Measurements from ENCODE around the gene MRPL23.

MRPL23 gene

GRCh38 chr11:1949302-1949701, 2.2 kb downstream of the MRPL23 start:
- Histone ChIP-seq H3K4me1 (ENCODE audit: control insufficient read depth, insufficient read depth, low read length) (peaks cover under 1% of the 10 kb centered on the region), H3K4me3 (ENCODE audit: low read length) (no peak overlapping the region), H3K9me3 (ENCODE audit: control insufficient read depth, low read length) (no peaks in the 10 kb centered on the region), H3K27me3 (replicated peaks; ENCODE audit: control insufficient read depth, insufficient read depth, low read length) (no peaks in the 10 kb centered on the region), H3K36me3 (ENCODE audit: control insufficient read depth, insufficient read depth, low read length, severe bottlenecking) (no peaks in the 10 kb centered on the region), H3K9ac (ENCODE audit: low read length) (no peak overlapping the region)
- no peak for DNase-seq (ENCODE audit: low read depth)

DNA sequence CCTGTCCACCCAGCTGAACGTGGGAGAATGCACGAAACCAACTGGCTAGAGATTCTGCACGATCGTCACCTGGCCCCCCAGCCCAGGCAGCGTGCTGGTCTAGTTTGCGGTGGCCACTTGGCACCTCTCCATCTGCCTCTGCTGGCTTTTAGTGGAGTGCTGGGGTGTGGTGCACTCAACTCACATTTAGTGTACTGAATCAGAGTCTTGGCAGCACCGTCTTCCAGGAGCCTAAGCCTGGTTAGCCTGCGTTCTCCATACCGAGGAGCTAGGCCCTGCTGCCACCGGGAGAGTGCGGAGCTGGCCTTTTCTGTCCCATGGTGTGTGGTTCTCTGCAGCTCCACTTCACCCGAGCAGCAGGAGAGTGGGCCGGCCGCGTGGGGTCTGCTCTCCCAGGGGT, 2.8 kb downstream of the MRPL23 start:
- Histone ChIP-seq H3K9me3 (ENCODE audit: control insufficient read depth, low read length) (no peaks in the 10 kb centered on the region), H3K4me3 (ENCODE audit: low read length) (no peak overlapping the region), H3K9ac (ENCODE audit: low read length) (no peak overlapping the region), H3K27me3 (replicated peaks; ENCODE audit: control insufficient read depth, insufficient read depth, low read length) (no peaks in the 10 kb centered on the region), H3K36me3 (ENCODE audit: control insufficient read depth, insufficient read depth, low read length, severe bottlenecking) (no peaks in the 10 kb centered on the region), H3K4me1 (ENCODE audit: control insufficient read depth, insufficient read depth, low read length) (no peaks in the 10 kb centered on the region)
- no peak for DNase-seq (ENCODE audit: low read depth)

DNA sequence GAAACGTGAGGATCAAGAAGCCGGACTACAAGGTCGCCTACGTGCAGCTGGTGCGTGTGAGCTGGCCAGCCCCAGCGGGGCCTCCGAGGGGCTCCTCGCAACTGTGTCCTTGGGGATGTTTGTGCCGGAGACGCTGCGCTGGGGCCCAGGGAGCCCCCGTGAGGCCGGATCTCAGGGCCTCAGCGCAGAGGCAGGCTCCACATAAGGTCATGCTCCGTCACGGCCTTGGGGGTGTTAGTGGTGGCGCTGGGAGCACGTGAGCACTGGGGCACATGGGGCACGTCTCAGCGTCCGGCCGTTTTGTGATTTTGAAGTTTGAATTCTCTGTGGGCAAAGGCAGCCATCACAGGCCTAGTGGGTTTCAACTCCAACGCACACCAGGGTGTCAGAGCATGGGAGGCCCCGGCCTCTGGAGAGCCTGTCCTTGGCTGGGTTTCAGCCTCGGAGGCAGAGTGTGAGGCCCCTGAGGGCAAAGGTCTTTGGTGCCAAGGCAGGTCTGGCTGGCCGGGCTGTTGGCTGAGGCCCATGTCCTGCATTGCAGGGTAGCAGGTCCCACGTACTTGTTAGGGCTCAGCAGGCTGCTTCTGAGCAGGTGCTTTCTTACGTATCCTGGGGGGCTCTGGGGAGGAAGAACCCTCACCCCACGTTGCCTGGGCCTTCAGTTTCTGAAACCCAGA, 5.8 kb downstream of the MRPL23 start:
- H3K36me3 ChIP-seq (ENCODE audit: control insufficient read depth, insufficient read depth, low read length, severe bottlenecking): no peaks in the 10 kb centered on the region
- no peak overlapping the region for H3K4me3 ChIP-seq (ENCODE audit: low read length)
- H3K9me3 ChIP-seq (ENCODE audit: control insufficient read depth, low read length): no peaks in the 10 kb centered on the region
- H3K27me3 ChIP-seq (replicated peaks; ENCODE audit: control insufficient read depth, insufficient read depth, low read length): no peaks in the 10 kb centered on the region
- H3K9ac ChIP-seq (ENCODE audit: low read length): no peak overlapping the region
- no peak for DNase-seq (ENCODE audit: low read depth)
- H3K4me1 ChIP-seq (ENCODE audit: control insufficient read depth, insufficient read depth, low read length): no peaks in the 10 kb centered on the region

DNA sequence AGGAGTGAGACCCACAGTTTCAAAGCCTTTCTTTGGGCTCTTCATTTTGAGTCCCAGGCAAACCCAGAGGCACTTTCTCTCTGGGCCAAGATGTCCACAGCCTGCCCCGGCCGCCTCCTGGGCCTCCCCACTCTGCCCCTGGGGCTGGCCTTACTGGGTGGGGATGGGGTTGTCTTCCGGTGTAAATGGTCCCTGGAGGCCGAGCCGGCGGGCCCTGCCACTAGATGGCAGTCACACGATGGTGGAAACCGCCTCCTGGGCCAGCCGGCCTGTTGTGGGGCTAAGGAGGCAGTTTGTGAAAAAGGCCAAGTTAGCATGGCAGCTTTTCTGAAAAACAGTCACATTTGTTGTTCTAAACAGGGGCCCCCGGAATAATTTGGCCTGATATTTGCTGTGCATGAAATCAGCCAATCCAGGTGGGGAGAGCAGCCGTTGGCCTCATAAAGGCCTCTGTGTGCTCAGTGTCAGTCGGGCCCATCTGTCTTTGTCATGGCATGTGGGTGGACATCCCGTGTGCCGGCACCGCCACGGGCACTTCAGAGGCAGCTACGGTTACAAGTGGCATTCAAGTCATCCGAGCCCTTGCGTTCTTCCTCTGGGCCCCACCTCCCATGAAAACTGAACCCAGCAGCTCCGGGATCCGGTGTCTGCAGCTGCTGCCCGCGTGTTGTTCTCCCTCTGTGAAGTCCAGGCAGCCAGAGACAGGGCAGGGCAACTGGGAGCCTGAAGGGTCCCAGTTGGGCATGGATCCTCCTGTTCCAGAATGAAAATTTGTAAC, 6.5 kb downstream of the MRPL23 start:
- Histone ChIP-seq H3K9ac (ENCODE audit: low read length) (no peak overlapping the region), H3K4me1 (ENCODE audit: control insufficient read depth, insufficient read depth, low read length) (no peaks in the 10 kb centered on the region), H3K4me3 (ENCODE audit: low read length) (no peak overlapping the region), H3K9me3 (ENCODE audit: control insufficient read depth, low read length) (no peaks in the 10 kb centered on the region), H3K27me3 (replicated peaks; ENCODE audit: control insufficient read depth, insufficient read depth, low read length) (no peaks in the 10 kb centered on the region), H3K36me3 (ENCODE audit: control insufficient read depth, insufficient read depth, low read length, severe bottlenecking) (no peaks in the 10 kb centered on the region)
- no peak for DNase-seq (ENCODE audit: low read depth)

DNA sequence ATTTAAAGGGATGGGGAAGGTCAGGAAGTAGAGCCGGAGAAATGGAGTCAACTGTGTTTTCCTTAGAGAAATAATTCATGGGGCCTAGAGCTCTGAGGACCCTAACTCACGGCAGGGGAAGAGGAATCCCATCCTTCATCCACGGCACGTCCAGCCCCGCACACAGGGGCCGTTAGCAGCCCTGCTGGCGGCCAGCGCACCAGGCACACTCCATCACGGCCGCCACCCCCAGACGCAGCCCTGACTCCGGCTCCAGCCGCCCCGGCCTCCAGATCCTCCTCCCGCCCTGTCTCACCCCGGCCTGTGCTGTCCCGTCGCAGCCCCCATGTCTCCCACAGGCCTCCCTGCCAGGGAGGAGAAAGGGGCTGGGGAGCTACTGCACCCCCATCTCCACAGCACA, 11.2 kb downstream of the MRPL23 start:
- Histone ChIP-seq H3K36me3 (ENCODE audit: control insufficient read depth, insufficient read depth, low read length, severe bottlenecking) (no peaks in the 10 kb centered on the region), H3K27me3 (replicated peaks; ENCODE audit: control insufficient read depth, insufficient read depth, low read length) (no peaks in the 10 kb centered on the region), H3K9ac (ENCODE audit: low read length) (no peak overlapping the region), H3K9me3 (ENCODE audit: control insufficient read depth, low read length) (no peaks in the 10 kb centered on the region), H3K4me1 (ENCODE audit: control insufficient read depth, insufficient read depth, low read length) (no peaks in the 10 kb centered on the region), H3K4me3 (ENCODE audit: low read length) (no peak overlapping the region)
- DNase-seq (ENCODE audit: low read depth): no peak

DNA sequence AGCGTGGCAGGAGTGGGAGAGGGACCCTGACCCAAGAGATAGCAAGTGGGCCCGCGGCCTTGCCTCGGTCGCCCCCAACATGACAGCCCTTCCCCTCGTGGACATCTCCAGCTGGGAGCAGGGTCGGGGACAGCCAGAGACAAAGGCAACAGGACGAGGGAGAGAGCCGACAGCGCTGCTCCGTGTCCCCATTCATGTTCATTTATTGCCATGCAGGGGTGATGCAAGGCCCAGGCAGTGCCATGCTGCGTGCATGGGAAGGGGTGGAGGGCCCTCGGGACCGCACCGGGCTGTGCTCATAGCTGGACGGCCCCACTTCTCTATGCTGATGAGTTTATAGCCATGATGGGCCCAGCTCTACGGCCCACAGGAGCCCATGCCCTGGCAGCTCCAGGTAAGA, 12.7 kb downstream of the MRPL23 start:
- DNase-seq (ENCODE audit: low read depth): no peak
- Histone ChIP-seq H3K4me1 (ENCODE audit: control insufficient read depth, insufficient read depth, low read length) (no peaks in the 10 kb centered on the region), H3K9me3 (ENCODE audit: control insufficient read depth, low read length) (no peaks in the 10 kb centered on the region), H3K27me3 (replicated peaks; ENCODE audit: control insufficient read depth, insufficient read depth, low read length) (no peaks in the 10 kb centered on the region), H3K9ac (ENCODE audit: low read length) (no peak overlapping the region), H3K4me3 (ENCODE audit: low read length) (no peak overlapping the region), H3K36me3 (ENCODE audit: control insufficient read depth, insufficient read depth, low read length, severe bottlenecking) (no peaks in the 10 kb centered on the region)

DNA sequence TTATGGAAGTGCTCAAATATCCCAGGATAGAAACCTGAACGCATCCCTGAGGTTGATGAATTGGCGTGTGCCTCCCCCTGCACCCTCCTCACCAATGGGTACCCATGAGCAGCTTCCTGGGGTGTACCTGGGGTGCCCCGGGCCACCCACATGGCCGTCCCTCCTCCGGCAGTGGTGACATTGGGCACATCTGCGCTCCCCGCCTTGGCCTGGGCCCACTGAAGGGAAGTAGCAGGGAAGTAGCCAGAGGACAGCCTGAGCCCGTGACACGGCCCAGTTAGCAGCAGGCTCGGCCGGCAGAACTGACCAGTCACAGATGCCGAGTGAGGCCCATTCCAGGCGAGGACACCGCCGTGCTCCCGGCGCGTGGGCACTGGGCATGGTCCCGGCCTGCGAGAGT, 16.7 kb downstream of the MRPL23 start:
- Histone ChIP-seq H3K36me3 (ENCODE audit: control insufficient read depth, insufficient read depth, low read length, severe bottlenecking) (no peaks in the 10 kb centered on the region), H3K9ac (ENCODE audit: low read length) (no peak overlapping the region), H3K27me3 (replicated peaks; ENCODE audit: control insufficient read depth, insufficient read depth, low read length) (no peaks in the 10 kb centered on the region), H3K4me1 (ENCODE audit: control insufficient read depth, insufficient read depth, low read length) (no peaks in the 10 kb centered on the region), H3K9me3 (ENCODE audit: control insufficient read depth, low read length) (no peaks in the 10 kb centered on the region), H3K4me3 (ENCODE audit: low read length) (no peak overlapping the region)
- no peak for DNase-seq (ENCODE audit: low read depth)

- Histone ChIP-seq H3K9ac (ENCODE audit: low read length) (no peak overlapping the region), H3K27me3 (replicated peaks; ENCODE audit: control insufficient read depth, insufficient read depth, low read length) (no peaks in the 10 kb centered on the region), H3K36me3 (ENCODE audit: control insufficient read depth, insufficient read depth, low read length, severe bottlenecking) (no peaks in the 10 kb centered on the region), H3K4me3 (ENCODE audit: low read length) (no peak overlapping the region), H3K9me3 (ENCODE audit: control insufficient read depth, low read length) (no peaks in the 10 kb centered on the region), H3K4me1 (ENCODE audit: control insufficient read depth, insufficient read depth, low read length) (no peaks in the 10 kb centered on the region)
- DNase-seq (ENCODE audit: low read depth): no peak
Measured at GRCh38 chr11:1964348-1964747, 17.2 kb downstream of the MRPL23 start.

GRCh38 chr11:1964955-1965354, 17.8 kb downstream of the MRPL23 start:
- DNase-seq (ENCODE audit: low read depth): no peak
- H3K9me3 ChIP-seq (ENCODE audit: control insufficient read depth, low read length): no peaks in the 10 kb centered on the region
- no peaks in the 10 kb centered on the region for H3K36me3 ChIP-seq (ENCODE audit: control insufficient read depth, insufficient read depth, low read length, severe bottlenecking)
- no peaks in the 10 kb centered on the region for H3K27me3 ChIP-seq (replicated peaks; ENCODE audit: control insufficient read depth, insufficient read depth, low read length)
- H3K9ac ChIP-seq (ENCODE audit: low read length): no peak overlapping the region
- H3K4me1 ChIP-seq (ENCODE audit: control insufficient read depth, insufficient read depth, low read length): no peaks in the 10 kb centered on the region
- H3K4me3 ChIP-seq (ENCODE audit: low read length): no peak overlapping the region

DNA sequence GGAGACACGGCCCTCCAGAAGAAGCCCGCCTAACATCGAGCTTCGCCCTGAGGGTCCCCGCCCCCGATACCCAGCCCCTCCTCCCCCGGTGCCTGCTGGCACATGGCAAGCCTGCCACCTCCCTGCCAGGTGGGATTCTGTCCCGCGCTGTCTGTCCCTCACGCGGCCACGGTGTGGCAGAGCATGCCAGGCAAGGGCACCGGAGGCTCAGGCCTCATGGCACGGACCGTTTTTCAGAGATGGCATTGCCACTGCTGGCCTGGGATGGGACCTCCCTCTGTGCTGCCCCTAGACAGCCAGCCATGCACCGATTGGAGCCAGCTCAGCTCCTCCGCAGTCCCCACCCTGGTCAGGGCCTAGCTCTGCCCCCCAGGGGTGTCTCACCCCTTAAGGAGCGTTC, 19.4 kb downstream of the MRPL23 start:
- H3K27me3 ChIP-seq (replicated peaks; ENCODE audit: control insufficient read depth, insufficient read depth, low read length): no peaks in the 10 kb centered on the region
- no peak for DNase-seq (ENCODE audit: low read depth)
- H3K9ac ChIP-seq (ENCODE audit: low read length): no peak overlapping the region
- no peak overlapping the region for H3K4me3 ChIP-seq (ENCODE audit: low read length)
- no peaks in the 10 kb centered on the region for H3K36me3 ChIP-seq (ENCODE audit: control insufficient read depth, insufficient read depth, low read length, severe bottlenecking)
- no peaks in the 10 kb centered on the region for H3K9me3 ChIP-seq (ENCODE audit: control insufficient read depth, low read length)
- no peaks in the 10 kb centered on the region for H3K4me1 ChIP-seq (ENCODE audit: control insufficient read depth, insufficient read depth, low read length)

- Histone ChIP-seq H3K9ac (ENCODE audit: low read length) (no peak overlapping the region), H3K36me3 (ENCODE audit: control insufficient read depth, insufficient read depth, low read length, severe bottlenecking) (no peaks in the 10 kb centered on the region), H3K4me3 (ENCODE audit: low read length) (no peak overlapping the region), H3K27me3 (replicated peaks; ENCODE audit: control insufficient read depth, insufficient read depth, low read length) (no peaks in the 10 kb centered on the region), H3K9me3 (ENCODE audit: control insufficient read depth, low read length) (no peaks in the 10 kb centered on the region), H3K4me1 (ENCODE audit: control insufficient read depth, insufficient read depth, low read length) (no peaks in the 10 kb centered on the region)
- DNase-seq (ENCODE audit: low read depth): no peak
Measured at GRCh38 chr11:1967641-1968225, 20.6 kb downstream of the MRPL23 start.

Data from adipocyte (in vitro differentiated cells).